ENCODE results near the gene PLCH2.
A peak's percentile ranks its signal among the peaks of the same experiment; 100 is the strongest.

PLCH2 gene

GRCh38 chr1:2528966-2529783 is 53.1 kb downstream of the PLCH2 start:
- DNase-seq (ENCODE audit: low spot score), result no peak

- DNase-seq (ENCODE audit: low spot score), result no peak
Measured at GRCh38 chr1:2529784-2530512, 53.9 kb downstream of the PLCH2 start, which contains the start of gene HES5. TSS of gene HES5 (minus strand) at chr1:2530263. CDS start at chr1:2530164, 99 bp downstream.

- DNase-seq (ENCODE audit: low spot score), result no peak
Measured at GRCh38 chr1:2530513-2531361, 54.6 kb downstream of the PLCH2 start.

- DNase-seq (ENCODE audit: low spot score), result no peak
Measured at GRCh38 chr1:2532485-2533160, 56.5 kb downstream of the PLCH2 start.

- no peak for DNase-seq (ENCODE audit: low spot score)
Measured at GRCh38 chr1:2533365-2533764, 57.3 kb downstream of the PLCH2 start.

GRCh38 chr1:2534315-2534686 is 58.2 kb downstream of the PLCH2 start:
- no peak for DNase-seq (ENCODE audit: low spot score)

- DNase-seq (ENCODE audit: low spot score), result no peak
Measured at GRCh38 chr1:2534687-2535441, 58.8 kb downstream of the PLCH2 start.

- DNase-seq (ENCODE audit: low spot score), result no peak
Measured at GRCh38 chr1:2535455-2535854, 59.4 kb downstream of the PLCH2 start.

- no peak for DNase-seq (ENCODE audit: low spot score)
Measured at GRCh38 chr1:2535981-2536380, 59.9 kb downstream of the PLCH2 start.

GRCh38 chr1:2537784-2538115 is 61.7 kb downstream of the PLCH2 start:
- no peak for DNase-seq (ENCODE audit: low spot score)

- no peak for DNase-seq (ENCODE audit: low spot score)
Measured at GRCh38 chr1:2538376-2538775, 62.3 kb downstream of the PLCH2 start.

- no peak for DNase-seq (ENCODE audit: low spot score)
Measured at GRCh38 chr1:2538872-2539271, 62.8 kb downstream of the PLCH2 start.

- DNase-seq (ENCODE audit: low spot score), result no peak
Measured at GRCh38 chr1:2539312-2539907, 63.3 kb downstream of the PLCH2 start.

- DNase-seq (ENCODE audit: low spot score), result no peak
Measured at GRCh38 chr1:2540816-2541492, 64.9 kb downstream of the PLCH2 start.

GRCh38 chr1:2541619-2542245 is 65.6 kb downstream of the PLCH2 start:
- DNase-seq (ENCODE audit: low spot score), result no peak

GRCh38 chr1:2542246-2542915 is 66.3 kb downstream of the PLCH2 start:
- DNase-seq (ENCODE audit: low spot score), result no peak

- DNase-seq (ENCODE audit: low spot score), result peak; percentile 54
Measured at GRCh38 chr1:2543543-2544092, 67.5 kb downstream of the PLCH2 start.

GRCh38 chr1:2544093-2544874 is 68.2 kb downstream of the PLCH2 start:
- no peak for DNase-seq (ENCODE audit: low spot score)
